GM18867 (cell line): Measurements from ENCODE around the gene EMC6.
A peak's percentile ranks its signal among the peaks of the same experiment; 100 is the strongest.

Experiments used
- ATAC-seq: cut with Tn5 transposase; IDR thresholded peaks from one replicate; pipeline ENCODE4 v1.9.1; 2021; ENCODE audit warnings: mild to moderate bottlenecking, moderate library complexity; ENCODE audit not compliant: unreplicated experiment

The EMC6 gene

DNA sequence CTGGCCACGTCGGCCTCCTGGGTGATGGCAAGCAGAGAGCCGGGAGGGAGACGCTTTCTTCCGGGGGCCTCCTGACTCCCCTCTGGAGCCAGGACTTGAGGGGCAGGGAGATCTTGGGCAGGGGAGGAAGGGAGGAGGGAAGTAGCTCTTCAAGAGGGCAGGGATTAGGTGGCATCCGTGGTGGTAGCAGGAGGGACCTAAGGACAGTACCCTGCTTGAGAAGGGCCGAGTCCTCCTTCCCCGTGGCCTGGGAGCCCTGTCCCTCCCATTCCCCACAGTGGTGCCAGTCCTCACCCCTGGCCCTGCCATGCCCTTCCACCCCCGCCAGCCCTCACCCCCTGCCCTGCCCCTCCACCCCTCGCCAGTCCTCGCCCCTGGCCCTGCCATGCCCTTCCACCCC, 12.8 kb upstream of the EMC6 start:
- no peak for ATAC-seq

DNA sequence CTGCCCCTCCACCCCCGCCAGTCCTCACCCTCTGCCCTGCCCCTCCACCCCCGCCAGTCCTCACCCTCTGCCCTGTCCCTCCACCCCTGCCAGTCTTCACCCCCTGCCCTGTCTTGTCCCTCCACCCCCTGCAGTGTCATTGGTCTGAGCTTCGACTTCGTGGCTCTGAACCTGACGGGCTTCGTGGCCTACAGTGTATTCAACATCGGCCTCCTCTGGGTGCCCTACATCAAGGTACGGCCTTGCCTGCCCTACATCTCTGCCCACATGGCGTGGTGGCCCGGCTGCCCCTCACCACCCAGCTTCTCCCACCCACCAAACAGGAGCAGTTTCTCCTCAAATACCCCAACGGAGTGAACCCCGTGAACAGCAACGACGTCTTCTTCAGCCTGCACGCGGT, 12.3 kb upstream of the EMC6 start:
- ATAC-seq = no peak

DNA sequence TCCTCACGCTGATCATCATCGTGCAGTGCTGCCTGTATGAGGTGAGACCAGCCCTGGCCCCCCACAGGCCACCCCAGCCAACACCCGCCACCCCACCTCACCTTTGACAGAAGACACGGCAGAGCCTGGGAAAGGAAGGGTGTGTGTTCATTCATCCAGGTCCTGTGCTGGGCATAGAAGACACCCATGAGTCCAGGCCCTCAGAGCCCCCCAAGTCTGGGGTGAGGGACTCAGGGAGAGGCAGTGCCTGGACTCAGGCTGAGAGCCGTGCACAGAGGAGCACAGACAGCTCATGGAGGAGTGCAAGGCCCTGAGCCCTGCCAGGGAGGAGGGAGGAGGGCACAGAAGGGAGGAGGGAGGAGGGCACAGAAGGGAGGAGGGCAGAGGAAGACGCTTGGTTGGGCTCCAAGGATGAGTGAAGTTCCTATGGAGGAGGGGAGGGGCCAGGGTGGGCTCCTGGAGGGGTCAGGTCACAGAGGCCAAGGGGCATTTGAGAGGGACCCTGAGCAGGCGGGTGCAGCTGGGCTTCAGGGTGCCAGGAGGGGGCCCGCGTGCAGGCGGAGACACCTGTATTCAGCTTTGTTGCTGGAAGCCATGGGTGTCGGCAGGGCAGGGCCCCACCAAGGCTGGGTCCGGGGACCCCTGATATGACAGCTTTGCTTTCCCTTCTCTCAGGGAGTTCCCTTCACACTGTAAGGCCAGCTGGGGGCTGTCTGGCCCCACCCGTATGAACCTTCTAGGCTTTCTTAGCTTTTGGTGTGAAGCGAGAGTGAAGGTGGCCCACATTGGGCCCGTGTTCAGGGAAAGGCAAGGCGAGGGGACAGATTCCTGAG, 11.6 kb upstream of the EMC6 start:
- ATAC-seq = no peak

DNA sequence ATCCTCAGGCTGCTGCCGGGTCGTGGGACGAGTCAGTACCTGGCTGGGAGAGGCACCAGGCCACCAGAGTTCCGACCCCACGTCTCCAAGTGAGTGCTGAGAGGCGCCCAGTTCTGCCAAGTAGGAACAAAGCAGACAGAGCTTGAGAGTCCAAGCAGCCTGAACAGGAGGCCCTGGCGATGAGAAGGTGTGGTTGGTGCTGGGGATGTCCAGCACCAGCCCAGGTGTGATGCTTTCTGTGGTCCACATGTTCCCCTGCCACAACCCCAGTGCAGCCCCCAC, 11.1 kb upstream of the EMC6 start:
- no peak for ATAC-seq

DNA sequence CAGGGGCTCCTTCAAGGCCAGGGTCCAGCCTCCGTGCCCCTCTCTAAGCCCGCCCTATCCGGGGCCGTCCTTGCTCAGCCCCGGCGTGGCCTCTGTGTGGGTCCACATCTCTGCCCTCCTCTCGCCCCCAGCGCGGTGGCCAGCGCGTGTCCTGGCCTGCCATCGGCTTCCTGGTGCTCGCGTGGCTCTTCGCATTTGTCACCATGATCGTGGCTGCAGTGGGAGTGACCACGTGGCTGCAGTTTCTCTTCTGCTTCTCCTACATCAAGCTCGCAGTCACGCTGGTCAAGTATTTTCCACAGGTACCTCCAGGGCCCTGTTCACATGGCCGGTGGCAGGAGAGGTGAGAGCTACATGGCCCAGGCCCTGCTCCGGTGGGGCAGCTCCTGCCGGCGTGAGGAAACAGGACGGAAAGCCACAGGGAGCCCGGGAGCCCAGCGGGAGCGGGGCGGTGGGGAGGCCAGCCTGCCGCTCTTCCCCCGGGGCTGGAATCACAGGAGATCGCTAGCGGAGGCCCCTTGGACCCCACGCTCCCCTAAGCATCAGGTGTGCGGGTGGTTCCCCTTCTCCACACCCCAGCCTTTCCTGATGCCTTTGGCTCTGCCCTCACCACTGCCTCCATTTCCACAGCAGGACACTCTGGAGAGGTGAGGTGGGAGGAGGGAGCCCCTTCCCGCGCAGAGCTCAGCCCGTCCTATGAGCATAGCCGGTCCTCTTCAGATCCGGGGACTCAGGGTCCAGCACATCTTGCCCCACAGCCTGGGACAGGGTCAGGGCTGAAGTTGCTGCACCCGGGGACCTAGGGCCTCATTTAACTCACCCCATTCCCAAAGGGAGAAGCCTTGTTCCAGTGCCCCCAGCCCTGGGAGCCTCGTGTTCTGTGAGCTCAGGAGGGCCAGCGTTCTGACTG, 10.5 kb upstream of the EMC6 start:
- no peak for ATAC-seq

DNA sequence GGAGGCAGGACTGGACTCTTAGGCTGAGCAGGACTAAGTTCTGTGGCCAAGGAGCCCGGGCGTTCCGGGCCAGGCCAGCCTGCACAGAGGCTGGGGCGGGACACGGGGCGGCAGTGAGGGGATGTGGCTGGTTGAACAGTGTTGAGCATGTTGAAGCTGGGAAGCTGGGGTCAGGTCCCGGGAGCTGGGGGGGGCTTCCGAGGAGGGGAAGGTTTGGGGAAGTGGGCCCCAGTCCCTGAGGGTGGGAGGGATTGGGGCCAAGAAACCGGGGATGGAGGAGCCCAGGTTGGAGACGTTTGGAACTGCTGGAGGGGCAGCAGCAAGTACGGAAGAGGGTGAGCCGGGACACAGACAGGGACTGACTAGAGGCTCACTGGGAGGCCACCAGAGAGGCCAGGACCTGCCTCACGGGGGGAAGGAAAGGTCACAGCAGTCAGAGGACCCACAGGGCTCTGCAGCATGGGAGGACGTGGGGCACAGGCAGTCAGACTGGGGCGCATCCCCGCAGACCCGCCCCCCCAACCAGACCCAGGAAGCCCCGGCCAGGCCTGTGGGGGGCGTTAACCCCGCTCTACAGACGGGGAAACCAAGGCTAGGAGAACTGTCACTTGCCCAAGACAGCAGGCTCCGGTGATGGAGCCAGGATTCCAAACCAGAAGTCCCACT, 9.7 kb upstream of the EMC6 start:
- no peak for ATAC-seq

DNA sequence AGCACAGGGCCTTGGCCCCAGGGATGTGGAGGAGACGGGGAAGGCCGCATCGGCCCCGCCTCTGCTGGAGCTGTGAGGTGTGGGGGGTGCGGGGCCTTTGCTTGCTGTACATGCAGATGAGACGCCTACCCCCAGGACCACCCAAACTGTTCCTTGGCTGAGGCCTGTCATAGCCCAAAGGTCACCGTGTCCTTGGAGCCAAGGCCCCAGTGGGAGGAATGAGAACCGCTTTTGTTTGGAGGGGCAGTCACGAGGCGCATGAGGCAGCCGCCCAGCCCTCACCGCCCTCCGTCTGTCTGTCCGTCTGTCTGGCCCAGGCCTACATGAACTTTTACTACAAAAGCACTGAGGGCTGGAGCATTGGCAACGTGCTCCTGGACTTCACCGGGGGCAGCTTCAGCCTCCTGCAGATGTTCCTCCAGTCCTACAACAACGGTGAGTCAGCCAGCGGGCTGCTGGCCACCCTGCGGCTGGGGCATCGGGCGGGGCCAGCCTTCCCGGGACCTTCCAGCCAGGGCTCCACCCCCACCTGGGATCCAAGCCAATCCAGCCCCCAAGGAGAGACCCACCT, 9.0 kb upstream of the EMC6 start:
- no peak for ATAC-seq

DNA sequence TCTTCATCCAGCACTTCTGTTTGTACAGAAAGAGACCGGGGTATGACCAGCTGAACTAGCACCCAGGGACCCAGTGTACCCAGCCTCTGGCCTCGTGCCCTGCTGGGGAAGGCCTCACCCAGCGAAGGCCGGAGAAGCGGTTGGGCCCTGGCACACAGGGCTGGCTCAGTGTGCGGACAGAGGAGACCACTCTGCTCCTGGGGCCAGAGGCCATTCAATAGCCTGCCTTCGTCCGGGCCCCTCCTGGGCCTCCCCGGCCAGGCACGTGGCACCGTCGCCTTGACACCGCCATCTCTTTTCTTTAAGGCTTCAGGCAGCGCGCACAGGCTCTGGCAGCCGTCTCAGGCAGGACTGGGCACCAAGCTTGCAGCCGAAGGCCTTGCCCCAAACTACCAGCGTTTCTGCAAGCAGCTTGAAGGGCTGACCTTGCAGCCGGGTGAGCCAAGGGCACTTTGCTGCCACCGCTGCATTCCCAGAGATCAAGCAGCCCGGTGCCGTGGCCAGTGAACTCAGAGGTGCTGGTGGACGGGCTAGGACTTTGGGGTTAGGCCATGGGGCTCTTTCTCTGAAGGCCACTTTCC, 8.2 kb upstream of the EMC6 start:
- ATAC-seq = no peak

DNA sequence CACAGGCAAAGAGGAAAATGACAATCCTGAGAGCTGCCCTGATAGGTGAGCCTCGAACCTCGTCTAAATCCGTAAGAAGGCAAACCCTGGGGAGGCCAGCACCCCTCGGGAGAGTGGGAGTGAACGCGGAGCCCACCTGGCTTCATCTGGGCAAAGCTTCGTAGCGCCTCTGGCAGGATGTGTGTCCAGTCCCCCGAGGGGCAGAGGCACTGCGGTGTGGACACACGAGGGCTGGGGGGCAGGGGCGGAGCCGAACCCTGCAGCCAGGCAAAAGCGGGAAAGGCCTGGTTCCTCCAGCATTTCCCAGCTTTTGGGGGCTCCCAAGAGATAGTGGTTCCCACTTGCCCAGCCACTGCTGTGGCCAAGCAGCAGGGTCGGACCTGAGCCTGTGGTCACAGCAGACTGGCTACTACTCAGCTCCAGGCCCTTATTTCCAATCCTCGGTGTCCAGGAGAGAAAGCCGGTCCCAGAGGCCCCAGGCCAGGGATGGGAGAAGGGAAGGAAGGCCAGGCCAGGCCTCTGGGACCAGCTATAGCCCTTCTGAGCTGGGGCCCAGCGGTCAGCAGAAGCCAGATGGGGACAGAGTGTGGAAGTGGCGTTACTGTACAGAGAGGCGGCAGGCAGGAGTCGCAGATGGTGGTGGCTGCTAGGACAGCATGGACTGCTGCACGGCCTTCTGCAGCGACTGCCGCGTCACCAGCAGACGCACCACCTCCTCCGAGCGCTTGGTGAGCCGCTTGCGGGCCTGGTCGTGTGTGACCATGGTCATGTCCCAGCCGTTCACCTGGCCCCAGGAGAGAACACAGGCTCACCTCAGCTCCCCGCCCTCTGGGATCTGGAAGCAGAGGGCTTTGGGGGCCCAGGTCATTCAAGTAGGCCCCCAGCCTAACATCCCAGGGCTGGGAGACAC, 5.3 kb upstream of the EMC6 start:
- no peak for ATAC-seq

DNA sequence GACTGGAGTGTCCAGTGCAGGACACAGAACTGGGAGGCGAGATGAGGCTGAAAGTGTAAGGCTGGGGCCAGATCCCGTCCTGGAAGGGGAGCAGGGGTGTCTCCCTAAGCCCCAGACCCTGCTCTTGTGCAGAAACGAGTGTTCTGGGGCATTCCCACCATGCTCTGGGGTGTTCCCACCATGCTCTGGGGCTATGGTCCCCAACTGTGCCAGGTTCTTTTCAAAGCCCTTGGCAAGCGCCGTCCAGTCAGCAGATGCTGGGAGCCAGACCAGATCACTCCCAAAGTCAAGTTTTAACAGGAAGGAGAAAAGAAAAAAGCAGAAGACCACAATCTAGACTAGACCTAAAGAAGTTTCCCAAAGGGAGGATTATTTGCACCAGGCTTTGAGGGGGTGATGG, 2.8 kb upstream of the EMC6 start:
- ATAC-seq = no peak

DNA sequence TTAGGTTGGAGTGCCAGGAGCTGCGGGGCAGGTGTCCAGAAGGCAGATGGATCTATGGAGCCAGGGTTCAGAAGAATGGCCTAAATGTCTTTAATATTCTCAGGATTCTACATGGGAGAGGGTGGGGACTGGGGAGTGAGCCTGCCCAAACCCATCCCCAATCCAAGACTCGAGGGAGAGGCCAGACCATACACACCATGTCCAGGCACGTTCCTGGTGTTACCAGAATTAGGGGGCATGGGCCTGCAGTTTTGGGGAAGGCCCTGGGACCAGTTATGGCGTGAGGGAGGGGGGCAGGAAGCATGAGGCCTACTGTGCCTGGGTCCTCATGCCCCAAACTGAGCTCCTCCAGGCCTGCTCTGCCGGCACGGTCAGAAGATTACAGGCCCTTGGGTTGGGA, 2.1 kb upstream of the EMC6 start:
- ATAC-seq = no peak

DNA sequence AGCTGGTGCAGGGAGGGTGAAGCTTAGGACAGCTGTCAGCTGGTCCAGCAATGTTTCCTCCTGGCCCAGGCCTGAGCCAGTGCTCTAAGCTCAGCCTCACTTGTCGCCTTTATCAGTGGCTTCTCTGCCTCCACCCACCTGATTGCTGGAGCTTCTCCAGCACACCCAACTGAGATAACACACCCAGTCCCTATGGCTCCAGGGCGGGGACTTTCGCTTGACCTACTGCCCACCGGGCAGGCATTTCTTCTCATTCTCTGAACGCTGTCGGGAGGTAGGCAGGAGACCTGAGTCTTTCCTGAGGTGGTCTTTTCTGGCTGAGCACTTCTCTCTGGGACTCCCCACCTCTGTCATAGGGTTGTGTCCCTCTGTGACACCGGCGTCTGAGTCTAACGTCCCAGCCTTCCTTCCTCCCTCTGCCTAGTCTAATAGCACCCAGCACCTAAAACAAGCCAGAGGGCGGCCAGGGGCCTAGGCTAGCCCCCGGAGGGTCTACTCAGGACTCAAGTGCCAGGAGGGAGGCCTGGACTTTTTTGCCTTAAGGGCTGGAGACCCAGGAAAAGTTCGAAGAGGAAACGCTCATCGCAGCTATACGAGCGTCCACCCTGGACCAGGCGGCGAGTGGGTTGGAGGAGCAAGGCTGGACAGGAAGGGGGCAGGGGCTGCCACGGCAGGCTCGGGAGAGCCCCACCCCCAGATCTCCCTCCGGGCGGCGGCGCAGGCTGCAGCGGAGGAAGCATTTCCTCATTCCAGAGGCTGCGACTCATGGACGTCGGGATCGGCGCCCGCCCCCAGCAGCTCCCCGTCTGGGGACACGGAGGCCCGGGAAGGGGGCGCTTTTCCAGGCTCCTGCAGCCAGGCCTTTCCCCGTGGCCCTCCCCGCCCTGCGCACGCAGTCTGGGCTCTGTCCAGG, 990 bp upstream of the EMC6 start:
- ATAC-seq = peak; percentile 1

DNA sequence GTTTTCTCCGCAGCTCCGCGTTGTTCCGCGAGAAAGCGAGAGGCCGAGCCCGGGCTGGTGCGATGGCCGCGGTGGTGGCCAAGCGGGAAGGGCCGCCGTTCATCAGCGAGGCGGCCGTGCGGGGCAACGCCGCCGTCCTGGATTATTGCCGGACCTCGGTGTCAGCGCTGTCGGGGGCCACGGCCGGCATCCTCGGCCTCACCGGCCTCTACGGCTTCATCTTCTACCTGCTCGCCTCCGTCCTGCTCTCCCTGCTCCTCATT, 404 bp downstream of the EMC6 start:
- ATAC-seq = no peak

DNA sequence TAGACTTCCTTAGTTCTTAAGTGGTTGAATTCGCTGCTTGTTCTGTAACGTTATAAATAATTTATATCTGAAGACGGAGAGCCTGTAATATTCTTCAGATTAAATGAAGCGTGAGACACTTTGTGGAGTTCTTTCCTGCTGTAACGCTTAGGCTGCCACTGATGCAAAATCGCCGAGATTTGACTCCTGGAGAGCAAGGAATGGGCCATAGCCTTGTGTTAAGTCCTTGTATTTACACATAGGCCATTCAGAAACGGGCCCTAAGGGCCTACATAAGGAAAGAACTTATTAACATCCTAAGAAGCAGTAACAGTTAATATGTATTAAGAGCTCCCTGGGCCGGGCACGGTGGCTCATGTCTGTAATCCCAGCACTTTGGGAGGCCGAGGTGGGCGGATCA, 936 bp downstream of the EMC6 start:
- no peak for ATAC-seq

DNA sequence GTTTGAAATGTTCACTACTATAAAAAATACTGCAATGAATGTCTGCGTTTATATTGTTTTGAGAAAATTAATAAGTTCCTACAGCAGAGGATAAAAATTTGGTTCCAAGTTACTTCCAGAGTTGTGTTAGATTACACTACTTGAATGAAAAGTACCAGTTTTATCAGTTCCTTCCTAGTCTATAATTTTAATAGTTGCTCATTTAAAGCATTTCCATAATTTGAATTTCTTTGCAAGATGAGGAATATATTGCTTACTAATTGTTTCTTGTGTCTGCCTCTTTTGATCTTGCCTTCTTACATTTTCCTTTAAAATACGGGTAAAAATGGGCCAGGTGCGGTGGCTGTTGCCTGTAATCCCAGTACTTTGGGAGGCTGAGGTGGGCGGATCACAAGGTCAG, 4.0 kb downstream of the EMC6 start:
- no peak for ATAC-seq

DNA sequence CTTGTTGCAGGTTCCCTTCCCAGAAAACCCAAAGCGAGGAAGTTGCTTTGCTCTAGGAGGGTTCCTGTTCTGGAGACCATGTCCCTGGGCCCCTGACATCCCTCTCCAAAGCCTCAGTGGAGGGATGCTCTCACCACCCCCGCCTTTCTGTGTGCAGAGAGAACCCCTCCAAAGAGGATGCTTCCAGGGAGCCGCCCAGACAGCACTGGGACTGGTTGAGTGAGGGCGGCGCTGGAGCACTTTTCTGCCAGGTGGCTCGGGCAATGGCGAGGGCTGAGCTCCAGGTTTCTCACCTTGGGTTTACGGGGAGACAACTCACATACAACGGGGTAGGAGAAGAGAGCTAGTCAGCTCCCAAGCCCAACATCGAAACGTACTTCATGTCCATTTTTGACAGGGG, 7.3 kb downstream of the EMC6 start:
- ATAC-seq = no peak

DNA sequence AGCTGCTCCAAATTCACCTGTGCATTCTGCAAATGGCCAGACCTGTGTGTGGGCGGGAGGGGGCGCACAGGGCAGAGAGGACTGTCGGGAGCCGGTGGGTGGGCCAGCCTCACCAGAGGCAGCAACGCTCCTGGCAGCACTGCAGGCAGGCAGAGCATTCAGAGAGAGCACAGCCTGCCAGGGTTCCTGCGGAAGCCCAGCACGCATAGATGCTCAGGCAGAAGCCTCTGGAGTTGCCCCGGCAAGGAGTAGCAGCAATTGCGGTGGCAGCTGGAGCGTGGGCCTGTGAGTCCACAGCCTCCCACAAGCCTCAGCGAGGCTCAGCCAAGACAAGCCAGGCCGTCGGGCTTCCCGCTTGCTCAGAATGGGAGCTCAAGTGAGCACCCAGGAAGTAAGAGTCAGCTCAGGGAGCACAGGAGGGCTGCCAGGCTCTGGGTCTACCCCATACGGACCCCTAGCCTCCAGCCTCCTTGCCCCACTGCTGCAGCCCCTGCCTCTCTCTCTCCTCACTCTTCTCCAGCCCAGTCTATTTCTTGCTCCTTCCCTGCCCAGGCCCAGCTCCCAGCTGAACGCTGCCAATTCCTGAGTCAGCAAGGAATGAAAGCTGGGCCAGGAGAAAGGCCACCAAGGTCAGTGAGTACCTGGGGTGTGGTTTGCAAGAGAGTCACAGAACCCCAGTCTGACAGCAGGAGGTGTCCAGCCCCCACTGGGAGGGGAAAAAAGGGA, 9.6 kb downstream of the EMC6 start:
- ATAC-seq = no peak

DNA sequence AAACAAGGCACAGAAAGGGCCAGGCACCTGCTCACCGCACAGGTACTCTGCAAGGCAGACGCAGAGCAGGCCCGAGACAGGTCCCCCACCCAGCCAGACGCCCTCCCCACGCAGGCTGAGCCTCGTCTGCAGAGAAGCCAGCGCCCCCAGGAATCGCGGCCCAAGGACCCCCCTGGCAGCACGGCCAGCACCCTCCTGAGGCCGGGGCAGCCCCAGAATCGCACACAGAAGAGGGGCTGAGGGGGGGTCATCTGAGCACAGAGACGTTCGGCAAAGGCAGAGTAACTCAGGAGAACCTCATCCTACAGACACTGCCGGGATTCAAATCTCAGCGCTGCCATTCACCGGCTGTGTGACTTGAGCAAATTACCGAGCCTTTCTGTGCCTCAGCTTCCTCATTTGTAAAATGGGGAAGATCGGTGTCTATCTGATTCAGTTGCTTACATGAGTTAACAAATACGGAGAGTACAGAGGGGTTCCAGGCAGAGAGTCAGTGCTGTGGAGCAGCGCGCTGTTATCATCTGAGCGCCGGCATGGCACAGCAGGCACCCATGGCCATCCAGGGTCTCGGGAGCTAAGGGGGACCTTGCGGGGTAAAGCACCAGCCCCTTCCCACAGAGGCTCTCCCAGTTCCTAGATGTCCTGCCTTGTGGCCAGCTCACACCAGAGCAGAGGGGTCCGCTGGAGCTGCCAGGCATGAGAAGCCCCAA, 10.4 kb downstream of the EMC6 start:
- ATAC-seq = no peak
